SKM-1 (cell line): Measurements from ENCODE around the gene SNAPC4.
"Not testable (repeated sequence)": the region's sequence is repeated elsewhere in the genome, so short reads cannot be mapped to it uniquely, and the experiment has no call there.

ENCODE experiments used
- DNase-seq: peaks from one replicate; lab custom pipeline; 2025; ENCODE audit not compliant: unreplicated experiment; lab: John Stamatoyannopoulos, UW

SNAPC4 gene

DNA sequence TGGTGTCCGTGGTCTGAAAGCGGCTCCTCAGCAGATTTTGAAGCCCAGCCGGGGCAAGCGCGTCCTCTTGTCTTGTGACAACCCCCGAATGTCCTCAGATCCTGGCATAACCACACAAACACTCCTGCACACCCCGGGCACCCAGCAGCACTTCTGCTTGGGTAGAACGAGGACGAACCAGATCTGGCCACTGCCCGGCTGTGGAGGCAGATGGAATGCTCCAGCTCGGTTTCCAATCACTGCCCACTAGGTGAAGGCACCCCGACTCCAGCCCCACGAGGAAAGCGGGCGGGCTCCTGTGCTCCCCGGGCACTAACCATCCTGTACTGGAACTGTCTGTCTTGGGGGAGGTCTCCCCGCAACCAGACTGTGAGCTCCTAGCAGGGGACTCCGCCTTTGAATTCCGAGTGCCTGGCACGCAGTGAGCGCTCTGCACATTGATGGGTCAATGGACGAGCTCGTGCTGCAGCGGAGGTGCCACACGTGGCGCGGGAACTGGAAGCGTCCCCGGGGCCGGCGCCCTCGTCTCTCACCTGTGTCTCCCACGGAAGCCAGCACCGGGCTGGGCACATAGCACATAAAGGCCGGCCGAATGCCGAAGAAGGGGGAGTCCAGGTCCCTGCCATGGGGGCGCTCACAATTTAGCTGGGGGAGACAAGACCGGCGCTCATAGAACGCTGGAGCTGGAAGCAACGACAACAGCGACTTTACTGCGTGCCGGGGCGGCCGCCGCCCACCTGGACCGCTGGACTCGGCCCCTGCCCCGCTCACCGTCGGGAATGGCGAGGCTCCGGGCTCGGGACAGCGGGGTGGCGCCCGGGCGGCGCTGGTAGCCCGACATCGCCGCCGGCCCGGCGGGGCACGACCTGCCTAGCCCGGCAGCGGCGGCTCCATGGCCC lies 9.8 kb upstream of the SNAPC4 start:
- no peak for DNase-seq

DNA sequence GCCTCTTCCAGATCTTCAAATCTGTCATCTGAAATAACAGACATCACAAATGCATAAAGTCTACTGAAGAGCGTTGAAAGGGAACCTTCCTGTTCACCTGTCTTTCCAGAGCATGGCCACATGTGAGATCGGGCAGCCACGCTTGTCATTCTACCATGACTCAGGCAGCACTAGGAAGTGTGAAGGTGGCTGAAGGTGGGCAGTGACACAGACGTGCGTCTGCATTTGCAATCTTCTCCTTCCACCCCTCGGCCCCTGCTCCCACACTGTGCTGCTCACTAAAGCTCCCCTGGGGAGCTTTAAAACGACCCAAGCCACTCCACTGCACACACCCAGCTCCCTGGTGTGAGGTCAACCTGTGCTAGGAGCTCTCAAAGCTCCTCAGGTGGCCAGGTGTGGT lies 7.9 kb upstream of the SNAPC4 start:
- DNase-seq = no peak

DNA sequence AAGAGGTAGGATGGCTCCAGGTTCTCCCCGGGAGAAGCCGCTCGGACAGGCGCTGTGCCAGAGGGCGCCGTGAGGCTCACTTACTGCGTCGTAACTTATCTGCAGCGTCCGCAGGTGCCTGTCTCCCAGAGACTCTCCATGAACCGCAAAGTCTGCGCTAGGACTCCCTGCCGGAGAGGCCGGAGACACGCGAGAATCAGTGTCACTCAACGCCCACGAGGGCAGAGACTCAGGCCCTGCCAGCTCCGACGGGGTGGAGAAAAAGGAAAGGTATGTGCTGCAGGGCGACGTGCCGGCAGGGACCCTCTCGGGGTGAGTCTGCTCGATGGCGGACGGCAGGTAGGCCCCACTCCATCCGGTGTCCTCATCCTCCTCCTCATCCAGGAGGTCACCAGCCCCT lies 7.1 kb upstream of the SNAPC4 start:
- not testable (repeated sequence) for DNase-seq

DNA sequence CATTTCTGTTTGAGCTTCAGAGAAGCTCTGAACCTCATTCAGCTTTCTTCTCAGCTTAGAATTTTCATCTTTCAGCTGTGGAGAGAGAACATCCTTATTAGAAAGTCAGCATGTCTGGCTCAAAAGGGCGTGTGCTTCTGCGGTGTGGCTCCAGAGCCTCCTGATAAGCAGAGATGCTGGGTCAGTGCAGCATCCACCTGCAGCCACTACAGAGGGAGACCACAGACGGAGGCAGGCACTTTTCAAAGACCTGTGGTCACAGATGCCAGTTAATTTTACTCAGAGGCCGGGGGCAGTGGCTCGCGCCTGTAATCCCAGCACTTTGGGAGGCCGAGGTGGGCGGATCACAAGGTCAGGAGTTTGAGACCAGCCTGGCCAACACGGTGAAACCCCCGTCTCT lies 5.9 kb upstream of the SNAPC4 start:
- not testable (repeated sequence) for DNase-seq

DNA sequence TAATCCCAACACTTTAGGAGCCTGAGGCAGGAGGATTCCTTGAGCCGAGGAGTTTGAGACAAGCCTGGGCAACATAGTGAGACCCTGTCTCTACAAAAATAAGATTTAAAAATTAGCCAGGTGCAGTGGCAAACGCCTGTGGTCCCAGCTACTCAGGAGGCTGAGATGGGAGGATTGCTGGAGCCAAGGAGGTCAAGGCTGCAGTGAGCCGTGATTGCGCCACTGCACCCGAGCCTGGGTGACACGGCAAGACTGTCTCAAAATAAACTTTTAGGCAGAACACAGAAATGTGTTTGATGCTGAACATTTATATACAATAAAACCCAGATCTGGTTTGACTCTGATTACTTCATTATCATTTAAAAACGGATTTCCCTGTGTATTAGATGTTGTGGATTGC lies 5.5 kb upstream of the SNAPC4 start:
- DNase-seq = no peak

DNA sequence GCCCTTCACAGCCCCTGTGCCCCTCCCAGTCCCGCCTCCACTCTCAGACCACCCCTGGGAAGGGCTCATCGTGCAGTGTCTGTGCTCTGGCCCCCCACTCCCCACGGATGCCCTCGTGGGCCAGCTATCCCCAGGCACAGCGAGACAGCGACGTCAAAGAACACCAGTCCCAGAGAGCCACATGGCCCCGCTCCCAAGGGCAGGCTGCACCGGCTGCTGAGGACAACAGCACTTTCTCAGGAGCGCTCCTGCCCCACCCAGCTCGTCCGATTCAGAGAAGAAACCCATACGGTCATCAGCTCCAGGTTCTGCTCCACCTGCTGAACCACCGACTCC lies 4.8 kb upstream of the SNAPC4 start:
- no peak for DNase-seq

DNA sequence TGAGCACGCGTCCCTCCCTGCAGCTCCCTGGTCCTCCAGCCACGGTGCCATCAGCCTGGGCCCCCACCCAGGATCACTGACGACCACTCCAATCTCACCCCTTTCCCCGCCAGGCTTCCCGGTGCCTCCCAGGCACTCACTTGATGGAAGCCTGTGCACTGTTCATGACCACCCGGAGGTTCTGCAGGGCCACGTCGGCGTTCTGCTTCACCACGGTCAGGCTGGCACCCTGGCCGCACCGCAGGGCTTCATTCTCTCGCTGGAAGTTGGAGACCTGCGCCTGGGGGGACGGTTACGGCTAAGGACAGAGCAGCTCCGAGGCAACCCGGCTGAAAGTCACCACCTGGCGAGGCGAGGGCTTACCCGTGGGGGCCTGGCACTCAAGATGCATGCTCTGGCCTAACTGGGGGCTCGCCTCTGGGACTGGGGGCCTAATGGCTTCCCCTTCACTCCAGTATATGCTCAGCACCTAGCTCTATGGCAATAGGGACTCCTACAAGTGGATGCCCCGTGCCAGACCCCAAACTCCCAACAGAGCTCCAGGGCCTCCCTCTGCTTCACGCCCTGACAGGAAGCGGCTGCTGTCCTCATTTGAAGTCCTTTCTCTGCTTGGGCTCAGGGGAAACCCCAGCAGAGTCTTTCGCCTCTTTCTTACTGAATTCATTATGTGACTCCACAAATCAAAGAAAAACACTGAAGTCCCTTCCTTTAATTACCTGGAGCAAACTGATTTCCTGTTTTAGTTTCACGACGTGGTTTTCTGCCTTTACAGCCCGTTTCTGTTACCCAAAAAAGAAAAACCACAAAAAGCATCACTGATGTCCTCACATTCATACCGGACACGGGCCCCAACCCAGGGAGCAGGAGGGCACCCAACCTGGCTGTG lies 4.2 kb upstream of the SNAPC4 start:
- DNase-seq = no peak

DNA sequence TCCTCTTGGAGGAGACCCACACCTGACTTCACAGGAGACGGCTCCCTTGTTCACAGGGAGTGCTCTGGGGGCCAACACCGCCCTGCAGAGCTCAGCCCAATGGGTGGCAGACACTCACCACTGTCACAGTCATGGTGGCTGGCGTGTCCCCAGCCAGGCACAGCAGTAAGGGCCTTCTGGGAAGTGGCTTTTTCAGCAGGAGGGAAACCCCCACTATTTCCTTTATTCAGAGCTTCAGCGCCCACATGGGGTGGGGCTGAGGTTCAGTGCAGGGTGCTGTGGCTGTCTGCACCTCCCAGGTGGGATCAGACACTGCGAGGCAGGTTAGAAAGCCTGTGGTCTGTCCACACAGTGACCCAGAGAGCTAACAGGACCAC lies 3.6 kb upstream of the SNAPC4 start:
- no peak for DNase-seq

DNA sequence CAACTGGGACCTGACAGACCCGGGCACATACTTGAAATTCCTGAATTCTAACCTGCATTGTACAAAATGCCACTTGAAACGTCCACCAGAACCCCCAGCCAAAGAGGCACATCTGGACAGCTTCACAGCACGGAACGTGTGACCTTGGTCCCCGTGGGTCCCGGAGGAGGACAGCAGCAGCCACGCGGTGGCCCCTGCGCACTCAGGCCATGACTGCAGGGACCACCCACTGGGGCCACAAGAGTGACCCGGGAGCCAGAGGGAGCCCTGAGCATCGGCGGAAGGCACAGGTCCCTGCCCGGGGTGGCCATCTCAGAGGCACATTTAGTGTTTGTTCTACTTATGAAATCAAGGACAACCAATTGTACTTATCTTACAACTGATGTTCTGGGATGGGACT lies 2.1 kb upstream of the SNAPC4 start:
- DNase-seq = no peak

DNA sequence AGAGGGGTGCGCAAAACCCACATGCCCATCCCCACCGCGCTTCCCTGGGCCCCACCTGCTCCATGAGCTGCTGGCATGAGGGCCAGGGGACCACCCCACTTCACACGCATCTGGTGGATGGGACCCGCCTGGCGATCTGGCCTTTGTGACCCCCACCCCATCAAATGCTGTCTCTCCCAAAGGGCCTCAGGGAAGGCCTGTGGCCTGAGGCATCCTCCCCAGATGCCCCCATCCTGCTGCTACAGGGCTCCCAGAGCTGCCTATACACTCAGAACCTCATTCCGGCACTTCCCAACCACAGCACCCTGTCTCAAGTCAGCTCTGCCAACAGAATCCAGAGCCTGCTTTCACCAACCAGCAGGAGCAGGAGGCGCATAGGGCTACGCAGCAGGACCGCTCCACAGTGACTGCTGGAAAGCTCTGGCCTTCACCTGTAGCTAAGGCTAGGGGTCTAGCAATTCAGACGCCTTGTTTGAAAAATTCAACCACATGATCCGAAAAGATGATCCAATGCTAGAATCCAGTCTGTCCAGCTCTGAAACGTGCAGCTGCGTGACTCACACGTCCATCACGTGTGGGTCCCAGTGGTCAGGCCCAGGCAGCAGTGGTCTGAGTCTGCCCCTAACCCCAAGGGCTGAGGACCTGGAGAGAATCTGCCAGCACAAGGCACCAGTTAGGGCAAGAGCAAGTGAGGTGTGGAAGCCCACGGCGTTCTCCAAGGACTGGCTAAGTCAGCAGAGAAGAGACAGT lies 1.4 kb upstream of the SNAPC4 start:
- no peak for DNase-seq

DNA sequence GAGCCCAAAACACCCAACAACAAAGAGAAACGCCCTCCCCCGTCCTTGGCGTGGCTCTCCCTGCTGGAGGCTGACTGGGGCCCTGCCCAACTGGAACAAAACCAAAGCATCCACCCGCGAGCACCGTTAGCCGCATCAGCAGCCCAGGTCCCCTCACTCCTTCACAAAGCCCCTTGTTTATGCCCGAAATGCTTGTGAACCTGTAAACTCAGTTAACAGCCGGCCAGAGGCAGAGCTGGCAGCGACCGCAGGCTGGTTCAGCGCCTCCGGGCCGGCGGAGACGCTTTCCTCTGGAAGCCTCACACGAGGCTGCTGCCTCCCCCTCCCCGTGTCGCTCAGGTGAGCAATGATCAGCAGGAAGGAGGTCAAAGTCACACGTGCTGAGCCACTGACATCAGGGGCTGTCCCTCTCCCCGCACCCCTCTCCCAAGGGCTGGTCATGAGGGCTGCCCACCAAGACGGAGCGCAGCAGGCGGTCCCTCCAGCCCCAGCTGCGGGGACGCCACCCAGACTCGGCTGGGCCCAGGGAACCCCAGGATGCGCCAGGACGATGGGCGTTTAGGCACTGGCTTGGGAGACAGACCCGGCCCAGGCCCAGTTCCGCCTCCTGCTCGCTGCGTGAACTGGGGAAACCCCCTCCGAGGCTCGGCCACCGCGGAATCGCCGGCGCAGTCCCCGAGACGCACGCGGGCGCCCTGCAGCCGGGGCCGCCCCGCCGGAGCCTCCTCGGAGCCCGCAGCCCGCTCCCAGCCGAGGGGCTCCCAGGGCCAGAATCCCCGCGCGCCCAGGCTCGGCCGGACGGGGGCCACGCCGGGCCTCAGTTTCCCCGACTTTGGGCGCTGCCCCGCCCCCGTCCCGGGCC lies 563 bp downstream of the SNAPC4 start:
- DNase-seq = no peak

DNA sequence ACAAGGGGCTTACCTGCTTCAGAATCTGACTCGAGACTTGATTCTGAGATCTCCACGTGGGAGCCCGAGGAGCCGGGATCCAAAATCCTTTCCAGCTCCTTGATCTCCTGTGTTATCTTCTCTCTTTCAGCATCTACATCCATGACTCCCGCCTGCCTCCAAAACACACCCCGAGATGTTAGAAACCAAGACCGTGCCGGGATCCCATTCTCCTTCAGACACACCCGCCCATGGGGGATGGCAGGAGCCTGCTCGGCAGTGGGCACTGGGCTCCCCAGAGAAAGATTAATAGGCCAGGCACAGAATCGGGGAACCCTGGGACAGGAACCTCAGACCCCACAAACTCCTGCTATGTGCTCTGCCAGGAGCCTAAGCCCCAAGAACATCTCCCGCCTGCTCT lies 1.7 kb downstream of the SNAPC4 start:
- no peak for DNase-seq

DNA sequence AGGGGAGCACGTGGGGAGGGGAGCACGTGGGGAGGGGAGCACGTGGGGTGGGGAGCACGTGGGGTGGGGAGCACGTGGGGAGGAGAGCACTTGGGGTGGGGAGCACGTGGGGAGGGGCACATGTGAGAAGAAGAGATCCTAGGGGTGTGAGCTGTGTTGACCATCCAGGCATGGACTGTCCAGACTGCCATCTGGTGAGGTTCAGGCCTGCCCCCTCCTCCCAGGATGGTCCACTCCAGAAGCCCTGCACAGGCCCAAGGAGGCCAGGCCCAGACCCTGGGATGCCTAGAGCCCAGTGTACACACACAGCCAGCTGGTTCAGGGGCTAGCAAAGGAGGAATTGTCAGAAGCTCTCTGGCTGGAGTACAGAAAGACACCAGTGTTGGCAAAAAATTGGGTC lies 2.3 kb downstream of the SNAPC4 start:
- no peak for DNase-seq

DNA sequence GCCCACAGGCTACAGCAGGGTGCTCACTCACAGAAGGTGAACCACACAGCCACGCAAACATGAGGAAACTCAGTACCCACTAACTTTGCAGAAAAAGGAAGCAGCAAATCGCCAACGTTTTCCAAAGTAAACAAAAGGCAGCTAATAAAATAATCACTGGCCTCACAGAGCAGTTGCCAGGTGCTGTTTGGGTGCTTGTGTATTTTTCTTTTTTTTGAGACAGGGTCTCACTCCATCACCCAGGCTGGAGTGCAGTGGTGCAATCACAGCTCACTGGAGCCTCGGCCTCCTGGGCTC lies 3.8 kb downstream of the SNAPC4 start:
- DNase-seq = no peak

DNA sequence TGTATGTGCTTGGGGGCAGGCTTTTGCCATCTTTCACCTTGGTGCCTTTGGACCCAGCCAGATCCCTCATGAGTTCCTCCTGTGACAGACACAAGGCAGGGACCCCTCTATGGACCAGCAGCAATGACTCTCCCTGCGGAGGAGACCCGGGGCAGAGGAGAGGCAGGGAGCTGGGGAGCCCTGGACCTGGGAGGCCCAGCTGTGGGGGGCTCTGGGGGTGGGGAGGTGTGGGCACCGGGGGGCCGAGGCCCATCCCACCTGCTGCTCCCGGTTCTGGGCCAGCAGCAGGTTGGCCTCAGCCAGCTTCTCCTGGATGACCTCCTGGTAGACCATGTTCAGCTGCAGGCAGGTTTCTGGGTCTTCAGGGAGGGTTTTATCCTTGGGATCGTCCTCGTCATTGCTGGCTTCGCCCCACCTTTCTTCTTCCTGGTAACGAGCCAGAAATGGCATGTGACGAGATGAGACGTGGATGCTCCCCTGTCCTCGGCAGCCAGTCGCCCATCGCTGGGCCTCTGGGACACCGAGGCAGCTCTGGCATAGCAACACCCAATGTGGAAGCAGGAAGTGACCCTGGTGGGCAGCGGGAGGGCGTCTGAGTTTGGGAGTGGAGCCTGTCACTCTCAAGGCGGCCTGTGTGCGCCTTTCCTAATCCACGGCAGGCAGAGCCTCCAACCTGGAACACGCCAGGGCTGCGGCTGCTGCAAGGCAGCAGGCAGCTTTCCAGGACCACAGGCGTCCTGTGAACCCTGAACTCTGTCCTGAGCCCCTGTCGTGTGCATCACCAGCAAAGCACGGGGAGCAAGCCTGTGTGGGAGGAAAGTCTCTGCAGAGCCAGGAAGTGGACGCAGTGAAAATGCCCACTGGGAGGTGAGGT lies 4.4 kb downstream of the SNAPC4 start:
- no peak for DNase-seq

DNA sequence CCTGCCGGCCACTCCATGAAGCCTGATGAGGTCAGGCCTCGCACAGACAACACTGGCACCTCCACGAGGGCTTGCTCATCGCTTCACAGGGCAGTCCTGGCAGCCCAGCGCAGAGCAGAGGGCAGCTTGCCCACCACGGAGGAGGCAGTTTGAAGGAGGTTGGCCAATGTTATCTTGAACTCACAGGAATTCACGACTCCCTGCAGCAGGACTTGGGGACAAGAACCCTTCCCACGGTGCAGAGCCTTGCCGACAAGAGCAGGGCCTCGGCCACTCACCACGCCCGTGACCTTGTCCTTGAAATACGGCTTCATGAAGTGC lies 5.0 kb downstream of the SNAPC4 start:
- DNase-seq = no peak

DNA sequence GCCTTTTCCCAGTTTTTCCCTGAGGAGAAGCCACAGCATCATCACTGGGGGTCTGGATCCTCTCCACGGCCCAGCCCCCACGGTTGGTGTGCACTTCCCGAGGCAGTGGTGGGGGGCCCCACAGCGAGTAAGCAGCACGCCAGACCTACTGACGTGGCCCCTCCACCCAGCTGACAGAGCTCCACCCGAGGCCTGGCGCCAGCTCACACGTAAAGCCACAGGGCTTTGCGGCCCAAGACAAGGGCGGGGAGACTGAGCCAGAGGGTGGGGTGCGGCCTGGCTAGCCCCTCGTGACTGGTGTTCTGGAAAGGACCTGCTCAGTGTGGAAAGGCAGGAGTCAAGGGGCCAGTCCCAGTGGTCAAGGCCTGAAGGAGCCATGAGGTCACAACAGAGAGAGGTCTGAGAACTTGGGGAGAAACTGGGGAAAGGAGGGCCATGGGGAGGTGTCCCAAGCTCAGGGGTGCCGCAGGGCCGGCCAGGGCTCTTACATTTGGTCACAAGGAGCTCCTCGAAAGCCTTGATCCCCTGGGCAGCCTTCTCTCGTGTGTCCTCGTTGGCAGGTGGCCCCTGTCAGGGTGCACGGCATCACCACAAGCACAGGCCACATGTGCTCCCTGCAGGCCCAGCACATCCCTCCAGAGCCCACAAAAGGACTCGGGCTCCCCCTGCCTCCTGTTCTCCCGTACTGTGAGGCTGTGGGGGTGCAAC lies 5.5 kb downstream of the SNAPC4 start:
- DNase-seq = no peak

DNA sequence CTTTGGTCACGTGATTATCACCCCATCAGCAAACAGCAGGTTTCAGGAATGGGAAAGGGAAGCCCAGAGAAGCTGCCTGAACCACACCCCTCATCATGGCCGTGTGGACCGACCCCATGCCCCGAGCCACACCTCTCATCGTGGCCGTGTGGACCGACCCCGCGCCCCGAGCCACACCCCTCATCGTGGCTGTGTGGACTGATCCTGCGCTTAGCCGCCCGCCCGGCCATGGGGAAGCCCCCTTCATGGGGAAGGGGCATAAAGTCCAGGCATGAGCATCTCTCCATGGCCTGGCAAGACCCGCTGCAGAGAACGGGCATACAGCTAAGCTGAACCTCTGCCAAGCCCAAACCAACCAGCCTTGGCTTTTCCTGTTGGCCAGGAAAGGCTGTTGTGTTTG lies 6.4 kb downstream of the SNAPC4 start:
- no peak for DNase-seq
